Activated naive CD4-positive, alpha-beta T cell treated with Interleukin-2 at 50 U/mL for 16 hours (primary cell): ENCODE data around the gene COL6A3.

Experiments
- DNase-seq: peaks from one replicate; pipeline ENCODE4 v3.0.0-alpha.2; 2020

Gene COL6A3, protein sequence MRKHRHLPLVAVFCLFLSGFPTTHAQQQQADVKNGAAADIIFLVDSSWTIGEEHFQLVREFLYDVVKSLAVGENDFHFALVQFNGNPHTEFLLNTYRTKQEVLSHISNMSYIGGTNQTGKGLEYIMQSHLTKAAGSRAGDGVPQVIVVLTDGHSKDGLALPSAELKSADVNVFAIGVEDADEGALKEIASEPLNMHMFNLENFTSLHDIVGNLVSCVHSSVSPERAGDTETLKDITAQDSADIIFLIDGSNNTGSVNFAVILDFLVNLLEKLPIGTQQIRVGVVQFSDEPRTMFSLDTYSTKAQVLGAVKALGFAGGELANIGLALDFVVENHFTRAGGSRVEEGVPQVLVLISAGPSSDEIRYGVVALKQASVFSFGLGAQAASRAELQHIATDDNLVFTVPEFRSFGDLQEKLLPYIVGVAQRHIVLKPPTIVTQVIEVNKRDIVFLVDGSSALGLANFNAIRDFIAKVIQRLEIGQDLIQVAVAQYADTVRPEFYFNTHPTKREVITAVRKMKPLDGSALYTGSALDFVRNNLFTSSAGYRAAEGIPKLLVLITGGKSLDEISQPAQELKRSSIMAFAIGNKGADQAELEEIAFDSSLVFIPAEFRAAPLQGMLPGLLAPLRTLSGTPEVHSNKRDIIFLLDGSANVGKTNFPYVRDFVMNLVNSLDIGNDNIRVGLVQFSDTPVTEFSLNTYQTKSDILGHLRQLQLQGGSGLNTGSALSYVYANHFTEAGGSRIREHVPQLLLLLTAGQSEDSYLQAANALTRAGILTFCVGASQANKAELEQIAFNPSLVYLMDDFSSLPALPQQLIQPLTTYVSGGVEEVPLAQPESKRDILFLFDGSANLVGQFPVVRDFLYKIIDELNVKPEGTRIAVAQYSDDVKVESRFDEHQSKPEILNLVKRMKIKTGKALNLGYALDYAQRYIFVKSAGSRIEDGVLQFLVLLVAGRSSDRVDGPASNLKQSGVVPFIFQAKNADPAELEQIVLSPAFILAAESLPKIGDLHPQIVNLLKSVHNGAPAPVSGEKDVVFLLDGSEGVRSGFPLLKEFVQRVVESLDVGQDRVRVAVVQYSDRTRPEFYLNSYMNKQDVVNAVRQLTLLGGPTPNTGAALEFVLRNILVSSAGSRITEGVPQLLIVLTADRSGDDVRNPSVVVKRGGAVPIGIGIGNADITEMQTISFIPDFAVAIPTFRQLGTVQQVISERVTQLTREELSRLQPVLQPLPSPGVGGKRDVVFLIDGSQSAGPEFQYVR (N-terminal part only)

DNA sequence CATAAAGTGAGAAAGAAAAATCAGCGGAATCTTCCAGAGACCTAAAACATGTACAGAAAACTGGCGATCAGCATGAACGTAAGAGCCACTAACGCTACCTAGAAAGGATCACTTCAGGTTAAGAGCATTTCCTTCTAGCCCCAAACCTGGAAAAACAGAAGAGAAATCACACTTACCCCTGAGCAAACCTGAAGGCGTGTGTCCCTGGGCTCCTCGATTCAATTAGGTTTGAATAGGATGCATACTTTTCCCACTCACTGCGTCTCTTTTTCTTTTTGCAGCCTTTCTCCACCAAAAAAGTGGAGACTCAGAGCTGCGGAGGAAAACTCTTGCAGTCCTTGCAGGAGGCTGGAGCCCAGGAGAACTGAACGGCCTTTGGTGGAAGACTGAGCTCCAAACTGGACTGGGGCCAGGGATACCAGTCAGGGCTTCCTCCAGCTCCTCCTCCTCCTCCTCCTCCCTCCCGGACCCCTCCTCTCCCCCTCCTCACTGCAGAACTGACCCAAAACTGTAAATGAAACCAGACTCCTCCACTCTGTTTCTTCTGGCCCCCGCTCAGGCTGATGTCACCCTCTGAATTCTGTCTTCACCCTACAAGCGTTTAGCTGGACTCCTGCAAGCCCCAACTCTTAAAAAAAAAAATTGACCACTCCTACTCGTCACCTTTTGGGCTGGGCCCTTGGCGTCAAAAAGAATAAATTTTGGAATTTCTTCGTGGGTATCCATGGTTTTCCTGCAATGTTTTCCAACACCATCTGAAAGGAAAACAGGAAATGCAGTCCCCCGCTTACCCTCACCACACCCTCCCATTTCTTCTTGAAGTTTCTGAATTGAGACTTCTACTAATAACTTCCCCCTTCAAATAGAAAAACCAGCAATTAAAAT is at the start of gene COL6A3:
Gene COL6A3, minus strand, starts transcription at position 388 of the 885 bp plus-strand sequence. CDS start 17,347 bp downstream, outside the sequence.
- no peak for DNase-seq

DNA sequence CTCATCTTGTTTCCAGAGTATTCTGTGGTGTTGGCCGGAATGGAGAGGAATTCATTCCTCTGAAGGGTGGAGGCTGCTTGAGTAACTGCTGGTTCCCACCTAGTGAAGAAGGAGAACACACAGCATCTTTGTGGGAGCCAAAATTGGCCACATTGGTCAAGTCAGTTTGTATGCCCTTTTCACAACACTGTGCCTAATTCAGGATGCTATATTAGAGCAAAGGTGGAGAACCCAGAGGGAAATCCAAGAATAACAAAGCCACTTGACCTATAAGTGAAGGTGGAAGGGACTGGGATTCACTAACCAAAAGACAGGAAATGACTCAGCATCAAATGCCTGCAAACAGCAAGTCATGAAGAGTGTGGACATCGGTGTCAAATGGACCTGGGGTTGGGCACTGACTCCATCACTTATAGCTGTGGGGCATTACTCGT is 45.8 kb upstream of the COL6A3 start:
- DNase-seq, result no peak

DNA sequence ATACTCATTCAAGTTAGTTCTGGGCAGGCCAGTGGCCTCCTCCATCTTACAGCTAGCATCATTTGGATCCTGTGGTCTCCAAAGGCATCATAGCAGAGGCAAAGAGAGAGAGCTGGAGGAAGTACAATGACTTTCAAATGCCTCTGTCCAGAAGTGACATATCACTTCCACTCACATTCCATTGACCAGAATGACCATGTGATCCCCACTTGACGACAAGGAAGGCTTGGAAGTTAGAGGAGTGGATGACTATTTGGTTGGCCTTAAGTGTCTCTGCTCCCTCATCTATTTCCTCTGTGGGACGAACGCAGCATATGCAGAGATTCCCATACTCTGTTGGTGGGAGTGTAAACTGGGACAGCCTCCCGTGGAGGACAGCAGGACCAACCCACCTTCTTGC is 45.3 kb upstream of the COL6A3 start:
- DNase-seq, result no peak

DNA sequence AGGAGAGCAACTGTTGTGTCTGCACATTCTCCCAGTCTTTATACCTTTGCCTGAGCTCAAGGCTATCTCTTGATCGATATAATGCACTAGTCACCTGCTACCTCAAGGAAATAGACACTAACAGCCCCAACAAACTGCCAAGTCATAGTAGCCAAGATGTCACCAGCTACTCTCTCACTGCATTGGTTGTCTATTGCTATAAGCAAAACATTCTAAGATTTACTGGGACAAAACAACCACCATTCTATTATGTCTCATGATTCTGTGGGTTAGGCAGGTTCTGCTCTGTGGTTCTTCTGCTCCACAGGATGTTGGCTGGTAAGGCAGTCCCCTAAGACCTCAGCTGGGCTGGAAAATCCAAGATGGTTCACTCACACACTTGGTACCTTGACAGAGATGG is 44.6 kb upstream of the COL6A3 start:
- no peak for DNase-seq

DNA sequence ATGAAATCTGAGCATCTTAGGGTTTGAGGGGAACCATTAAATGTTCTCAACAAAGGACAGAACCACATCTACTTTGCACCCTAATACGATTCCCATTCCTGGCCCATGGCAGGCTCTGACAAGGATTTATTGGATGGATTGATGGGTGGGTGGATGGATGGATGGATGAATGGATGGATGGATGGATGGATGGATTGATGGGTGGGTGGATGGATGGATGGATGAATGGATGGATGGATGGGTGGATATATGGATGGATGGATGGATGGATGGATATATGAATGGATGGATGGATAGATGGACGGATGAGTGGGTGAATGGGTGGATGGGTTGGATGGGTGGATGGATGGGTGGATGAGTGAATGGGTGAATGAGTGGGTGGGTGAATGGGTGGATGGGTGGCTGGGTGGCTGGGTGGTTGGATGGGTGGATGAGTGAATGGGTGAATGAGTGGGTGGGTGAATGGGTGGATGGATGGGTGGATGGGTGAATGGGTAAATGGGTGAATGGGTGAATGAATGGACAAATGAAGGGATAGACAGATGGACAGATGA is 43.5 kb upstream of the COL6A3 start:
- DNase-seq, result no peak

DNA sequence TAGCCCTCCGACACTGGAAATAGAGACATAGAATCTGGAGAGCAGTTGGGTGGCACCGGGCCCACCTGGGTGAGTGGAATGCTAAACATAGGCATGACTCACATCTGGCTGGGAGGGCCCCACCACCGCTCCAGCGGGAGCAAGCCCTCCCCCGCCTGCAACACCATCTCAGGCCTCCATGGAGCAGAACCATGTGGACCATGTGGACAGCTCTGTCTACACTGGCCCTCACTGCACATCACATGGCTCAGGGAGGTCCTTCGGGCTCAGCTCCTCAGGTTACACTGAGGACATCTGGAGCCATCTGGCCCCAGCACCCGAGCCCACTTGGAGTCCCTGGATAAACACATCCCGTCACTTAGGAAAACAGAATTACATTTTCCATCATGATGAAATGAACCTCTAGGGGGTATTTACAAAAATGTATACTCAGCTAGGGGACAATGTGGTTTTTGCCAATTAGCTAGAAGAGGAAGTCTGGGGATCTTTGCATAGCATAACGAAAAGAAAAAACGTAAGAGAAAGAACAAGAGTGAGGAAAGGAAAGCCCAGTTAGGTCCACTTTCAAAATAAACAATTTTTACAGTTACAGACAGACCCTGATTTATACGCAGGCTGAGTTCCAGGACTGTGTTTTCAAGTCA is 42.4 kb upstream of the COL6A3 start:
- DNase-seq, result no peak

DNA sequence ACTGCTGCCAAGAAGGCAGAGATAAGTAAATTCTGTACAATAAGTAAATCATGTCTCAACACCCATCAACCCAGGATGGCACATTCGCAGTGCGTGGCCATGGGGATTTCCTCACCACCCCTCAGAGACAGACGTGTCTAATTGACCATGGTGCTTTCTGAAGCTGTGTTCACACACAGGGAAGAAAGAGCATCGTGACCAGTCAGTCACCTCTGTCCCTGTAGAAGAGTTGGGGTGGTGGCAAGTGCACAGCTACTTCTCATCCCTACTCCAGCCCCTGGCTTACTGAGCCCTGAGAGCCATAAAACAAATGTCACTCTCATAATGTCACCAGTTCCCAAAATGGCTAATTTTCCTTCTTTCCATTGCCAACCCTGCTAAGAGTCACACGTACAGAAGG is 41.8 kb upstream of the COL6A3 start:
- DNase-seq, result no peak

DNA sequence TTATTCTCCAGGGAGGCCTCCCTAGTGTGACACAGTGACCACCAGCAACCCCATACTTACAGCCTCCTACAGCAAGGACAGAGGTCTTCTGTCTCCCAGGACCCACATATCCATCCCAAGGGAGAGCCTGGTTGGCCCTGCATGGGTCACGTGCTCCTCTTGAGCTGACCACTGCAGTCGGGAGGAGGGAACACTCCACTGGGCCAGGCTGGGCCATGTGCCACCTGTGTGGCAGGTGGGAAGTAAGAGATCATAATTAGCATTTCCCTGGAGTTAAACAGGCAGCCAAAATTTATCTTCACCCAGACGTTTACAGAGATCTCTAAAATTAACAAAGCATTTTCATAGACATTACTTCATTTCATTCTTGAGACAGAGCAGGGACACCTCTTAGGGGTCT is 39.7 kb upstream of the COL6A3 start:
- DNase-seq, result no peak

DNA sequence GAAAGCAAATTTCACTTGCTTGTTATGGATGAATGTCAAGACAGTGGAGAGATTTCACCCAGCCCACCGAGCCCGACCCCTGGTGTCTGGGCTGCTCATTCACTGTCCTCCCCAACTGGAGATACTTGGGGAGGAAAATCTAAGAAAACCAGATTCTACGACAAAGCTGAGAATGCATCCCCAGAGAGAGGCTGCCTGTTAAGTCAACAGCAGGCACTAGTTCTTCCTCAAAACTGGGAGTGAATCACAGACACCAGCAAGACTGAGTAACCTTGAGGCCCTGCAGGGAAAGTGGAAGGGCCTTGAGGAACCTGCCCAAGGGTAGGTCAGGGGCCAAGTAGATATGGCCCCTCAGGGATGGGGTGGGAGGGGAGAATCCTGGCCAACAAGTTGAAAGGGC is 38.9 kb upstream of the COL6A3 start:
- no peak for DNase-seq

DNA sequence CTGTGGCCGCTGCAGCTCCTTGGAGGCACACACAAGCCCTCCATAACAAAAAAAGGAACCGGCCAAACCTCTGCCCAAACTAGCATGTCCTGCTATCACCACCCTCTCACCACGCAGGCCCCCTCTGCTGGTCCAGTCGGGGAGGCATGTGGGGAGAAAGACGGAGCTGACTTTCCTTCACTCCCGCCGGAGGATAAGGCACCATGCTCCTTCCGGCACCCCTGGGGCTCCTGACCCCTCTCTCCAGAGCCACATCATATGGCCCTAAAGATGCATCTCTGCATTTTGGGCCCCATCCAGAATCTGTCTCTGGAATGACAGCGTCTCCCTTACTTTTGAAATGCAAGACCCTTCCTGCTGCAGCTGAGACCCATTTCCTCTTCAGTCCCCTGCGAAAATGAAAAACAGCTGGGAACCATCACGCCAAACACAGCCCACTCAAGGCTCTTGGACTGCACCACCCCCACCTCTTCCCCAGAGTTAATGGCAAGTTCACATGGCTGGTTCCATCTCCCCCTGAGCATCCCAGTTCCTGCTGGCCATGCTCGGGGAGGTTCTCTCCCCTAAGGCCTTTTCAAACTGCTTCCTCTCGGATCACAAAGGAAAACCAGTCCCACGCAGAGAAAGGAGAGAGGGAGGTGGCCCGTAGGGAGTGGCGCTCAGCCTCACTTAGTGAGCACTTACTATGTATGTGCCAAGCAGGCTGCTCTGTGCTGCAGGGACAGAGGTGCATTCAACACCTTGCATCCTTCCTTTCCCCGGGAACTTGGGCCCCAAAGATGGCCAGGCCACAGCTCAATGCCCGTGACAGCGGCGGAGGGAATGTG is 37.9 kb upstream of the COL6A3 start:
- DNase-seq, result no peak

DNA sequence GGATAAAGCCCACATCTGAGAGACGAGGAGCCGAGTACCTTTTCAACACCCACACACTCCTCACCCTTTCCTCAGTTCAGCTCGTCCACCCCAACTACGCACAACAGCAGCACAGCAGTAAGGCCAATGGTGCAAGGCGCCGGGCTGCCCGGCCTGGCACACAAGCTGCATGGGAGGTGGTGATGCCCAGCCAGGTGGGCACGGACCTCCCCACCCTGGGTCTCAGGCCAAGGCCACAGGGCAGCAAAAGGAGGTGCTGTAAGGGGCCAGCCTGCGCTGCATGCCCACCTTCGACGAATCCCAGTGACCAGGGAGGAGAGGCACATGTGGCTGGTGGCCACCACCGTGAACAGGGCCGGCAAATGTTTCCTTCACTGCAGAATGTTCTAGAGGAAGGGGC is 36.6 kb upstream of the COL6A3 start:
- no peak for DNase-seq

DNA sequence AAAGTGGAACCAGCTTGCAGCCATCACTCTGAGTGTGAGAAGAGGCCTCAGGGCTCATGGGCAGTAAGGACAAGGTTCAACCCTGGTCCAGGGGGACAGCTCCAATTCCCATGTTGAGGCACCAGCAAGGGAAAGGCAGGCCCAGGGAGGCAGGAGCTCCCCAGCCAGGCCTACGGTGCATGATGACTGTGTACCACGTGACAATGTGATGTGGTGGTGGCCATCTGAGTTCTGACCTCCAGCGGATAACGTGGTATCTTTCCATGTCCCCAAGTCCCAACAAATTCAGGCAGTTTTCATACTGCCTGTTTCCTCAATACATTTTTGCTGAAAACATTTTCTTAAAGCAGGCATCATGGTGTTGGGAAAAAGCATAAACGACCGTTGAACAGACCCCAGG is 36.1 kb upstream of the COL6A3 start:
- no peak for DNase-seq

DNA sequence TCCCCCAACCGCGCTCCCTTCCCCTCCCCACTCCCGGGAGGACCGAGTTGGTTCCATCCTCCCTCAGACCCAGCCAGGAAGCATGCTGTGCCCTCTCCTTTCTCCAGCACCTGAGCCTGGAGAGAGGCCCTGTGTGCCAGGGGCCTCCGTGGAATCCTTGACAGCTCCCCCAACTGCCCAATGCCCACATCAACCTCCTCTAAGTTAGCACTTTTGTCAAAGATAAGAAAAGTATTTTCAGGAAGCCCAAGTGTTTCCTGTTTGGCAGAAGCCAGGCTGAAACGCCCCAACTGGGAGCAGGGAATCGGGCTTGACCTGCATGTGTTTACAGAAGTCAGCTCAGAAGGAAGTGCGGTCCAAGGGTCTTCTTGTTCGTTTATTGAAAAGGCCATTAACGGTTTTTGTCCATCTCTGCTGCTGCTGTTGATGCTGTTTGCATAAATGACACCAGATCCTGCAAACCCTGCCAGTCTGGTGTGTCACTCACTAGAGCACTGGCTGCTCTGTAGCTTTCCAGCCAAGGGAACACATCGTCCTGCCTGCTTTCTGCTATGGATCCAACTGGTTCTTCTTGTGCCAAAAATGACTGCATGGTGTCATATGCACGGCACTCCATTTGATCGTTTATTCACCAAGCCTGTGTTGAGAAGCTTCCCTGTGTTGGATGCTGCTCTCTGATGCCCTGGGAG is 35.4 kb upstream of the COL6A3 start:
- DNase-seq, result no peak

DNA sequence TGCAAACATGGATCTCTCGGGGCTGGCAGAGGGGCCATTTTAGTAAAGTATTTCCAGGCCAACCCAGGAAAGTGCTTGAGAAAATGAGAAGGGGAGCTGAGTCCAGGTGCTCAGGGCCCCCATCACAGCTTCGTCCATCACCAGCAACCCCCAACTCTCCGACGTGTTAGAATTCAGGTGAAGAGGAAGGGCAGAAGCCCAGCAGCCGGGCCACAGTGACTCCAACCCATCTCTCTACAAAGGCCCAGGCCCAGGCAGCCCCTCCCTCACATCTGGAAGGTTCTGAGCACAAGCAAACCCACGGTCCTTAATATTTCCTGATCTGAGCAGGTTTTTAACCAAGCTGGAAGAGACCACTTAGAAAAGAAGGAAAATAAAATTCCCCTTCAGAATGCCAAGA is 34.7 kb upstream of the COL6A3 start:
- DNase-seq, result no peak

DNA sequence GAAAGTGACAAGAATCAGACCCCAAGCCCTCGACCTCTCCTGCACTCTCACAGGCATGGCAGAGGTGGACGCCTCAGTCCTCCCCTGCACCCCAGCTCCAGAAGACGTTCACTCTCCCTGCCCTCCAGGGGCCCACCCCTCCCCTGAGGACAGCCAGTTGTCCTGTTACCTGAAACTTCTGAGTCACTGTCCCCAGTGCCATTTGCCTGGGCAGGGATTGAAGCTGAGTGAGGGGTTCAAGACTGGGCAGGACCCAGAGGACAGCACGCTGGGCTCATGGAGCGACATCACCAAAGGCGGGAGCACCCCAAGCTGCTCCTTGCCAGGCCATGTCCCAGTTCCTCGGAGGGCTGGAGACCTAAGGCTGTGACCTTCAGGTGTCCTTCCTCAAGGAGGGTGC is 34.2 kb upstream of the COL6A3 start:
- DNase-seq, result no peak

DNA sequence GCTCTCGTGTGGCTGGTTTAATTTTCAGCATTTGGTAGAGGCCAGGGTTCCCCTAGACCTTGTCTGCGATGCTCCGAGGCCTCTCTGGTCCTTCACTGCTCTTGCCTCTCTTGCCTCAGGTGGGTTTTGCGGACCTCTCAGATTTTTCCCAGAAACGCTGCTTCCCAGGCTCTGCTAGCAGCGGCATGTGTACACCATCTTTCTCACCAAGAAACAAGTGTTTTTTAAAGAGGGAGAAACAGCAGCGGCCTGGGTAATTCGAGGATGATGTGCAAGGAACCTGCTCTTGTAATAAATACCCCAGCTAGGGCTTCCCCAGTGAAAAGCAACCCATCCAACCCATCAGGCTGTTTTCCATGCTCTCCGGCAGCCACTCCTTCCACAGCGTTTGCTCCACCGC is 33.5 kb upstream of the COL6A3 start:
- DNase-seq, result no peak

DNA sequence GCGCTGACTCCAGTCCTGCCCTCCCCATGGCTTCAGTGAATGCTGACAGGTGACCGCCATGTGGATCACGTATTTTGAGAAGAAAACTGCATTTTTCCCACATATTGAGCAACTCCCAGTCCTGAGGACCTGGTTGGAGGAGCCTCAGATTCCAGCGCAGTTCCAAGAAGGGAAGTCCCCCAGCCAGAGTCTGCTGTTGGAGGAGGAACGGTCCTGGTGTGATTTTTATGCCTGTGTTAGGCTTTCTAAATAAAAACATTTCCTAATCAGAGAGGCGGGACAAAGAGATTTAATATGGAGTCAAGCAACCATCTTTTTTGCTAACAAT is 32.3 kb upstream of the COL6A3 start:
- no peak for DNase-seq

DNA sequence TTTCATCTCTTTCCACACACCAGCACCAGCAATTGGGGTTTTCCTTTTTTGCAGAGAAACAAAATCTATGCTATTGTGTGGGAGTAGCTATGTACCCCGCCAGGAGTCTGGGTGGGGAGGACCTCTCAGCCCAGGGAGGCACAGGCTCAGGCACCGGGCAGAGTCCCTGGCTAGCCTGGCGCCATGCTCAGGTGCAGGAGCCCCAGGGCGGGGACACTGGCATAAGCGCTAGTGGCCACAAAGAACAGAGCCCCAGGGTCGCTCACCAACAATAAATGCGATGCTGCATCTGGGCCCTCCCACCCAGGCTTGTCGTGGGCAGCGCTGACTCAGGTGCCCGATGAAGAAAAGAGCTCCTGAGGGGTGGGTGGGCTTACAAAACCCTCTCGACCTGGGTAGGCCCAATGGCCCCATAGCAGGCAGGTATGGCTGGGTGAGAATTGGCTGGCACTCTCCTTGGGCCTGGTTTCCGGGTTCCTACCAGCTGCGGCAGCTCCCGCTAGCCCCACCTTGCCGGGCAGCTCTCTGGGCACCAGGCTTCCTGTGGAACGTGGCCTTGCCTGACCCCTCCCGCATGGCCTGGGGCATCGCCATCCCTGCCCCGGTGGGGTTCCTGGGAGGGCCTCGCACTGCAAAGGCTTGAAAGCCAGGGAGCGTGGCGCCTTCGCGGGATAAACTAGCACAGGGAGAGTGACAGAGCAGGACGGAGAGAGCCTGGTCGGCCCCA is 31.8 kb upstream of the COL6A3 start:
- no peak for DNase-seq

DNA sequence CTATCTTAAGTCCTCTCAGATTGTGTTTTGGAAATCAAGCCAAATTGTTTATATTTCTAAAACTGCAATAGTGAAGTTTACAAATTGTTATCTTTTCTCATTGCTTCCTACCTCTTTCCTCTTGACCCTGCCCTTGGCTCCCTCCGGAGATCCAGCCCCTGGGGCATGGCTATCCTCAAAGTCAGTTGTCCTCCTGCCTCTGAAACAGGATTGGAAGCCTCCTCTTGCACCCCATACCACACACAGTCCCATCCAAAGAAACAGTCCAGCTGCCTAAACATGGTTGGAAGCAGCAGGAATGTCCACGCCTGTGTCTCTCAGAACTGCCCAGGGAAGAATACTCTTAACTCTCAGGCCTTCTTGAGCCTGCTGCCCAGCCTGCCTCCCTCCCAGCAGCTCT is 30.1 kb upstream of the COL6A3 start:
- no peak for DNase-seq
